ENCODE results near the gene TSPAN9.

- no peak for TF ChIP-seq RXRA (IDR thresholded peaks at IDR 0.05)
- TF ChIP-seq RAD21 (IDR thresholded peaks at IDR 0.05) = no peak
Measured at GRCh38 chr12:3171195-3171591, 94.0 kb downstream of the TSPAN9 start.

Data from liver (tissue), 2 donors.